CD4-positive, alpha-beta T cell treated with Interferon gamma for 1 hour (primary cell): ENCODE results near the gene TPPP3.
"Not testable (repeated sequence)": the region's sequence is repeated elsewhere in the genome, so short reads cannot be mapped to it uniquely, and the experiment has no call there.

Source experiments
- DNase-seq: peaks from one replicate; pipeline ENCODE4 v3.0.0-alpha.2; 2020

Gene TPPP3

GRCh38 chr16:67388591-67388990, 4.7 kb downstream of the TPPP3 start:
- DNase-seq: no peak

GRCh38 chr16:67388191-67388590, 5.1 kb downstream of the TPPP3 start:
- DNase-seq: no peak

DNA sequence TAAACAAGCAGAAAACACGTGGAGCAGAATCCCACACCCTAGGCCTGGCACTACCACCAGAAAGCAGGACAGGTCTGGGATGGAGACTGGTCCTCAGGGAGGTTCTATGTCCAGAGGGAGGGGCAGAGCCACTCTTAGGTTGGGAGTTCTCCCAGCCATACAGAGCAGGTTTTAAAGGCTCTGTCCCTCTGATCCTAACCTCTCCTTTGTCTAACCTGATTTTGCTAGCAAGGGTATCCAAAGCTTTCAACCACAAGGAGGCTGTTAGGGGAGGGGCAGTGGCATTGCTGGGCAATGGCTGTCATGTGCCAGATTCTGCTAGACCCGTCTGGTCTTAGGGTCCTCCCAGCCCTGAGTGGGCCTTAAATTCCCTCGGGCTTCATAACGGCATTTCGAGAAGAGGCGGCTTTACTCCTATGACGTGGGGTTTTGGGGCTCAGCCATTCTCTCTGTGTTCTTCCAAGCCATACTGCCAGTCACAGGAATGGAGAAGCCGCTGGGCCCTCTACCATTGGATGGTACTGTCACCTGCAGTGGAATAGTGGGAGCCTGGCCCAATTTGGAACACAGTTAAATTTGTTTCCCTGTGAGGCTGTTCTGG, 5.7 kb downstream of the TPPP3 start:
- DNase-seq: no peak

- no peak for DNase-seq
These were observed 6.3 kb downstream of the TPPP3 start for GRCh38 chr16:67386861-67387455.

DNA sequence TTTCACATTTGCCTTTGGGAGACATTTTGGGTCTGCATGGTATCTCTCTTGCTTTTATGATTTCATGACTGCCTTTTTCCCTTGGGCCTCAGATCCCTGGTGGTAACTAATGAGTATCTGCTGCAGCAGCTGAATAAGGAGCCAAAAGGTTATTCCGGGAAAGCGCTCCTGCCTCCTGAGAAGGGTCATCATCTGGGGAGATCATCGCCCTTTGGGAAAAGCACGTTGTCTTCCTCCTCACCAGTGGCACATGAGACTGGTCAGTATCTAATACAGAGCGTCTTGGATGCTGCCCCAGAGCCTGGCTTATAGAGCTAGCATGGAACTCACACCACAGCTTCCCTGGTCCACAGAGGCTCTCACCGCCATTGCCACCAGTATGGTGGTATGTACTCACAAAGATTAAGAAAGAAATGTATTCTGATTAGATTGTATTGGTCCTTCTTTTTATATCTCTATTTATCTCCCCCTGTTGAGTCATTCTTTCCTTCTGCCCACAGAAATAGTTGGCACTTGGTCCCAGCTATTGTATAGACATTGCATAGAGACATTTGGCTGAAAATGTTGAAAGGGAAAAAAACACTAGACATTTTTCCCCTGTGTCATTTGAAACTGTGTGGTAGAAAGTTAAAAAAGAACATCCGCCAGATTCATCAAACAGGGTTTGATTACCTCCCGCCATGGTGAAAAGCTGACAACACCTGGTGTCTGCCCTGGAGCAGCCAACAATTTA, 8.4 kb downstream of the TPPP3 start:
- no peak for DNase-seq

DNA sequence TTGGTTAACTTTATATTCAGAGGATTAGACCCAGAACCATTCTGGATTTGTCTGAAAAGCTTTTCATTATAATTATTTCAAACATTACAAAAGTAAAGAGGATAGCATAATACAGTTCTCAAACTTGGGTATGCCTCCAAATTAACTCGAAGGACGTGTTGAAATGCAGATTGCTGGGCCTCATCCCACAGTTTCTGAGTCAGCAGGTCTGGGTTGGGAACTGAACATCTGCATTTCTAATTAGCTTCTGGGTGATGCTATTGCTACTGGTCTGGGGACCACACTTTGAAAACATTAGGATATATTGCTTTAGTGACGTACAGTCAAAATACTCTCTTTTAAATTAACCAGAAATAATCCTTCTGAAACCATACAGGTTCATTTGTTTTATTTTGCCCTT, 10.0 kb downstream of the TPPP3 start:
- no peak for DNase-seq

DNA sequence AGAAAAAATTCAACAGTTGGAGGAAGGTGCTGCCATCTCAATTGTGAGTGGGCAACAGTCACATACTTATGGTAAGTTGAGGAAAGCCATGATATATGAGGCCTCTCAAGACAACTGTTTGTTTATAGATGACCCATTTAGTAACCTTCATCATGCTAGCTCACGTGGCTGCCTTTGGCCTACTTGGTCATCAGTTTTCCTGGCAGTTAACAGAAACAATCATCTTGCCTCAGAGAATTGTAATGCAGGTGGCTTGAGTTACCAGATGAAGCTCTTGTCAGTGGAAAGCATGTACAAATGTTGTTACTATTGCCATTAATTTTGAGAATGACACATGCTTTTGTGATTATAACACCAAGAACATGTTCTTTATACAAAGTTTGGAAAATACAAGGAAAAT, 14.7 kb downstream of the TPPP3 start:
- DNase-seq: no peak

- not testable (repeated sequence) for DNase-seq
These were observed 17.3 kb downstream of the TPPP3 start for GRCh38 chr16:67376012-67376411.

DNA sequence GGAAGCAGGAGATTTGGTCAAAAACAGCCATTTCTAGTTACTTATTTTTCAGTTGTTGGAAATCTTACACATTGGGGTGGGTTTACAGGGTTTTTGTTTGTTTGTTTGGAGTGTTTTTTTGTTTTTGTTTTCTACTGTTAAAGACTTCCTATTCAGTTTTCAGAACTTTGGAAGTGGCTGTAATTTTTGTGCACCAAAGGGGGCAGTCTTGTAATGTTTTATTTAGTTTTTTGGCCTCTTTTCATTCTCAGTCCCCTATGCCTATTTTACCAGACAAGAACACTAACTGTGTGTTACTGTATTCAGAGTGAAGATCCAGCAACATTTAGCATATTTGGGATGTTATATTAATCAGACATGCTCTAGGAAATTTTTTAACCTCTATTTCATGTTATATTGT, 20.6 kb downstream of the TPPP3 start:
- no peak for DNase-seq

- no peak for DNase-seq
These were observed 22.6 kb downstream of the TPPP3 start for GRCh38 chr16:67370661-67371060.

GRCh38 chr16:67364600-67365235, 28.6 kb downstream of the TPPP3 start:
- DNase-seq: no peak

DNA sequence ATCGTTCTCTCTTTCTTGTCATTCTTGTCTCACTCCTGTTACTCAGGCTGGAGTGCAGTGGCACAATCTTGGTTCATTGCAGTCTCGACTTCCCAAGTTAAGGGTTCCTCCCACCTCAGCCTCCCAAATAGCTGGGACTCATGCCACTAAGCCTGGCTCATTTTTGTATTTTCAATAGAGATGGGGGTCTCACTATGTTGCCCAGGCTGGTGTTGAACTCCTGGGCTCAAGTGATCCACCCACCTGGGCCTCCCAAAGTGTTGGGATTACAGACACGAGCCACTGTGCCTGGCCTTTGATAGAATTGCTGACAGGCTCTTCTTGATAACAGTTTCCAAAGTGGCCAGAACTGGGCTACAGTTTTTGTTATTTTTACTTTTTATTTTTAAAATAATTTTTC, 32.3 kb downstream of the TPPP3 start:
- DNase-seq: no peak

- not testable (repeated sequence) for DNase-seq
These were observed 33.6 kb downstream of the TPPP3 start for GRCh38 chr16:67359540-67360269.

- no peak for DNase-seq
These were observed 35.7 kb downstream of the TPPP3 start for GRCh38 chr16:67357561-67357960.

DNA sequence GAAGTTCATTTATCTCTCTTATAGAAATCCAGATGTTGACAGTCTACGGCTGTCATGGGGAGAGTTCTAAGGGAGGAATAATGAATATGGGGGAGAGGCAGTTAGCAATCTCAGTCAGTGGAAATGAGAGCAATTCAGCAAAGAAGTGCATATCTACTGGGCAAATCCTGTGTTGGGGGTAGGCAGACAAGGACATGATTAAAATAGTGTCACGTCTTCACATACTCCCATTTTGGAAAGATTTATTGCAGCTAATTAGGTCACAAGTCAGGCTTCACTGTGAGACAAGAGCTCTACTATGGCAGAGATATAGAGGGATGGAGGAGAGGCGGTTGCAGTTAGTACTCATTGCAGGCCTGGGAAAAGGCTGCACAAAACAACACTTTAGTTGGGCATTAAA, 36.9 kb downstream of the TPPP3 start:
- no peak for DNase-seq

GRCh38 chr16:67352463-67352862, 40.8 kb downstream of the TPPP3 start:
- not testable (repeated sequence) for DNase-seq

DNA sequence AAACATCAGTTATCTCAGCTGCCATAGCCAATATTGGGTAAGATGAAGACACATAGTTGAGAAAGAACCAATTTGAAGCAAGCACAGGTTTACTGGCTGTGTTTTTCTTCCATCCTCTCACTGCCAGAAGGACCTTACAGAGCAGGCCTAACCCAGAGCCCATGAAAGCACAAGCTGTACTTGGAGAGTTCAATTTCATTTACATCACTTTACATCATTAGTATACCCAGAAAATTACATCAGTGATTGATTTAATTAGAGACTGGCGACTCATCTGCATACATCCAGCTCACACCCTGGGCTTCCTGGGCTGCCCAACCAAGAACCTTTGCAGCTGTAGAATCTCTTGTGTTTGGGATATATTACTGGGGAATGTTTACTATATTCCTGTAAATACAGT, 43.0 kb downstream of the TPPP3 start:
- DNase-seq: no peak

DNA sequence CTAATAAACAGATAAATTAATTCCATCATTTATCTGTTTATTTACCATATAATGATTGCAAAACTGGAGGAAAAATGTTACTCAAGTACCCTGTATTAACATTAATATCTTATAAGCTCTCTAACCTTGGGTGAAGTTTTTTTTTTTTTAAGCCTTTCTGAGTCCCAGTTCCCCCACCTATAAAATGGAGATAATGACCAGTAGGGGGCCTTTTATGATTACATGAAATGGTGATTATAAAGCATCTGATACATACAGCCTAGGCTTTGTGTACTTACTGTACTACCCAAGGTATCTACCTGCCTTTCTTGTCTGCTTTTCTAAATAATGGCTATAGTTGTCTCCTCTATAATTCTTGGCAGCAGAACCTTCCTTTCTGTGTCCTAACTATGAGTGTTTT, 44.1 kb downstream of the TPPP3 start:
- DNase-seq: no peak

DNA sequence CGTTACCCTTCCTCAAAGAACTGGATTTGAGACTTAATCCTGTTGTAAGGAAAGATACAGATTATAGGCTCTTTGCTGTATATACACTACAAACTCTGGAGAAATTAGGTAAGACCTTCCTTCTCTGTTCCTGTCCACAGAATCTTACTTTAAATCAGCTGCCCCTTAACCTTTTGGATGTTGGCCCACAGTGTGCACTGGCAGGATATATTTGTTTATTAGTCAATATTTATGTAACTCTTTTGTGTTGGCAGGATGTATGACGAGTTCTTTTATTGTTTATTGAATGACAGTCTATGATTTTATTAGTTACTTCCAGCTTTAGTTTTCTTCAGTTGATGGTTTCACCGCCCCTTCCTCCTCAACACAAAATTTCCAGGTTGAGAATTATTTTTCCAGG, 47.0 kb downstream of the TPPP3 start:
- DNase-seq: no peak

DNA sequence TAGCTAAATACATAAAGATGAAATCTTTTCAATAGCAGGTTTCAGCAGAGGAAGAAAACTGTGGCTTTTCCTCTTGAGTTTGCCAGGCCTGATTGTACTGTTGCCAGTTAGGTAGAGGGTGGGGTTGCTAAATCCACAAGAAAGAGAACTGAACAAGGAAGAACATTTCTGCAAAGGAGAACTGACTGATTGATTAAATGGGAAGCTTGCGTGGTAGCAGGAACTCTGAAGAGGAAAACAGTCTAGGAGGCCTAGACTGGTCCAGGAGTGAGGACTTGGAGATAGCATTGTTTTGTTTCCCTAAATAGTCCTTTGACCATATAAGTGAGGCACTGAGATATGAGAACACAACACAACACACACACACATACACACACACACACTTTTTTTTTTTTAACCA, 47.9 kb downstream of the TPPP3 start:
- no peak for DNase-seq

DNA sequence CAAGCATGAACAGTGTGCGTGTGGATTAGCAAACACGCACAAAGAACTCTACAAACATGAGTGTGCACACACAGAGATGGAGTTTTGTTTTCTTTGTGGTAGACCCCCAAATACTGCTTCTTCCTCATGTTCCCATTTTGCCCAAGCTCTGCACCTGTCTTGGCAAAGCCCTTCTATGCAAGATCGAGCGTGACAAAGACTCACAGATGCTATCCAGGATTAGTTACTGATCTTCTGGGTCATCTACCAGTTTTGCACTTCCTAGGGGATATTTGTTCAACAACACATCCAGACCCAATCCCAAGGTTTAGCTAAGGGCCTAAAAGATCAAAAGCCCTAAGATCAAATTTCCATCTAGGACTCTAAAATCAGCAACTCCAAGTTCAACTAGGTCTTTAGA, 50.7 kb downstream of the TPPP3 start:
- no peak for DNase-seq

- DNase-seq: no peak
These were observed 52.0 kb downstream of the TPPP3 start for GRCh38 chr16:67341250-67341649.
